GM12878 (cell line): ENCODE data around the gene TOX2. TPM values are rescaled to one million over a fixed set of nuclear protein-coding genes. Genes with fewer than 3 reads are reported as not detected.

Experiments used
- ATAC-seq: fragments of 200-7000 bp; cut with Tn5 transposase; 3 replicates; pipeline ENCODE4 v1.9.1; 2020; ENCODE audit warnings: mild to moderate bottlenecking, moderate library complexity
- BruUV-seq: library from RNA; stranded (reverse); fragments of 400-500 nt; replicated peaks from 2 replicates; lab custom pipeline; 2021; lab: Mats Ljungman, UMichigan
- CTCF ChIA-PET: fragments of 300-600 bp; sonication (Branson Sonifier 250); formaldehyde crosslinking; extraction: SDS; loops from one replicate; lab custom pipeline; 2021; ENCODE audit warnings: inconsistent platforms; lab: Yijun Ruan, JAX
- POLR2A ChIA-PET: fragments of 350-600 bp; formaldehyde crosslinking; extraction: SDS; loops from one replicate; lab custom pipeline; 2021; ENCODE audit warnings: inconsistent platforms; lab: Charles Lee
- RAD21 ChIA-PET: fragments of 300-600 bp; sonication (Branson Sonifier 250); formaldehyde crosslinking; loops from one replicate; lab custom pipeline; 2023; ENCODE audit warnings: antibody characterized with exemption; ENCODE audit not compliant: unreplicated experiment; lab: Charles Lee
- SMC1A ChIA-PET: fragments of 300-600 bp; sonication (Branson Sonifier 250); formaldehyde crosslinking; loops from one replicate; lab custom pipeline; 2023; ENCODE audit not compliant: unreplicated experiment, uncharacterized antibody; lab: Charles Lee
- DNase-seq: peaks from one replicate; pipeline ENCODE4 v3.0.0-alpha.2; 2011; ENCODE audit warnings: low read depth, low spot score
- FAIRE-seq: peaks from 3 replicates; lab custom pipeline; 2011; peaks lifted over from hg19 to GRCh38; lab: Jason Lieb, UNC
- H2AFZ ChIP-seq: 2 replicates; pipeline ENCODE4 v1.6.0; 2011; ENCODE audit warnings: low read depth, low read length, control low read depth; ENCODE audit not compliant: control insufficient read depth
- H3K27ac ChIP-seq: 2 replicates; pipeline ENCODE4 v1.5.1; 2011; ENCODE audit warnings: control low read depth; ENCODE audit not compliant: control insufficient read depth, insufficient read depth
- H3K27me3 ChIP-seq, 2 experiments: replicated peaks in 1 of 2; 2 replicates each; pipeline versions ENCODE4 v1.6.0 to v1.6.1; 2011; ENCODE audit warnings: low read length in 1 of 2; ENCODE audit not compliant: control insufficient read depth in 2 of 2, insufficient read depth in 2 of 2
- H3K36me3 ChIP-seq, 2 experiments: 2 replicates each; pipeline ENCODE4 v1.5.1; 2011; ENCODE audit warnings: low read length in 1 of 2; ENCODE audit not compliant: control insufficient read depth in 2 of 2, insufficient read depth in 2 of 2
- H3K4me1 ChIP-seq: 2 replicates; pipeline ENCODE4 v1.6.1; 2011; ENCODE audit warnings: mild to moderate bottlenecking, low read length, moderate library complexity, mixed read lengths; ENCODE audit not compliant: control insufficient read depth, insufficient read depth
- H3K4me2 ChIP-seq: 2 replicates; pipeline ENCODE4 v1.6.0; 2011; ENCODE audit warnings: control low read depth; ENCODE audit not compliant: control insufficient read depth, insufficient read depth
- H3K4me3 ChIP-seq: fragments of 200-600 bp; sonication (generic); 2 replicates; pipeline ENCODE4 v1.5.1; 2016
- H3K79me2 ChIP-seq: 2 replicates; pipeline ENCODE4 v1.6.0; 2011; ENCODE audit warnings: low read length; ENCODE audit not compliant: control insufficient read depth, insufficient read depth
- H3K9ac ChIP-seq: 2 replicates; pipeline ENCODE4 v1.8.0; 2011; ENCODE audit warnings: low read length, control low read depth, mixed read lengths; ENCODE audit not compliant: control insufficient read depth, insufficient read depth
- H3K9me3 ChIP-seq: replicated peaks from 3 replicates; pipeline ENCODE4 v1.5.1; 2011; ENCODE audit warnings: mild to moderate bottlenecking, low read length; ENCODE audit not compliant: control insufficient read depth, insufficient read depth
- H4K20me1 ChIP-seq: 2 replicates; pipeline ENCODE4 v1.6.0; 2011; ENCODE audit not compliant: control insufficient read depth, insufficient read depth
- HDGF ChIP-seq: fragments of 450-650 bp; IDR thresholded peaks from 2 replicates; pipeline ENCODE4 v1.6.1; 2016; ENCODE audit warnings: antibody characterized with exemption
- IRF5 ChIP-seq: fragments of 450-650 bp; IDR thresholded peaks from 2 replicates; pipeline ENCODE4 v1.6.1; 2017; ENCODE audit warnings: borderline replicate concordance
- MXI1 ChIP-seq: fragments of 150-350 bp; IDR thresholded peaks from 2 replicates; pipeline ENCODE4 v1.6.1; 2011; ENCODE audit warnings: low read depth, mild to moderate bottlenecking, inconsistent platforms, low read length, improper control_type of control experiment
- RBBP5 ChIP-seq: fragments of 200-600 bp; sonication (generic); conservative IDR thresholded peaks from 2 replicates; pipeline ENCODE4 v1.6.1; 2016
- YY1 ChIP-seq: IDR thresholded peaks from 2 replicates; pipeline ENCODE4 v1.6.1; 2011; ENCODE audit warnings: low read depth, mild to moderate bottlenecking, low read length
- WGBS: methylation state at CpG from one replicate; pipeline ENCODE4 v1.1.6; 2016; ENCODE audit warnings: low lambda C conversion rate; ENCODE audit not compliant: insufficient replicate concordance, insufficient coverage; ENCODE audit errors: missing lambda C conversion rate; 5-methylcytosine and 5-hydroxymethylcytosine counted together
- in situ Hi-C: fragments of 300-500 bp; cut with MboI; formaldehyde crosslinking; loops from 9 replicates; pipeline ENCODE4 v1.14.3; 2018; ENCODE audit warnings: mixed read lengths
- intact Hi-C: fragments of 100-400 bp; cut with micrococcal nuclease; formaldehyde crosslinking; loops from one replicate; pipeline ENCODE4 v1.14.2; 2022; ENCODE audit not compliant: unreplicated experiment
- polyA plus RNA-seq, 11 experiments: library from polyadenylated mRNA; depleted of rRNA in 4 of 11; unstranded in 6 of 11; stranded (reverse) in 5 of 11; fragments of >200 nt; fragmentation: Nextera tagmentation in 4 of 11; fragmentation: Illumina TruSeq in 1 of 11; extraction: Ambion mirVana in 4 of 11; extraction: Trizol in 1 of 11; gene quantifications; 1 replicate in 1 of 11; 2 replicates in 10 of 11; pipeline versions ENCODE4 v1.2.1 to v1.2.3, GENCODE V29; 2011 to 2016; ENCODE audit warnings: inconsistent platforms in 2 of 11, missing spikeins in 2 of 11, low read depth in 1 of 11
- total RNA-seq, 4 experiments: library from RNA; depleted of rRNA in 3 of 4; stranded (reverse); fragments of >200 nt in 3 of 4; fragmentation: Illumina TruSeq in 1 of 4; extraction: Trizol in 1 of 4; gene quantifications; 2 replicates each; pipeline versions ENCODE4 v1.2.1 to v1.2.3, GENCODE V29; 2013 to 2021

The TOX2 gene
- total and polyA plus RNA-seq, 10 of the 15 experiments (the other 5 are each of a cell fraction or from before 2014, with no cell fraction given) = 2.6 to 40.5 (median 7.9) TPM

GRCh38 chr20:43947316-43947710 lies 32.7 kb downstream of the TOX2 start (continued):
- TF ChIP-seq IRF5 (no peak), RBBP5 (no peak)
- TF ChIP-seq, all 136 proteins: peak for 0

GRCh38 chr20:43948455-43948854 lies 33.8 kb downstream of the TOX2 start:
- Histone ChIP-seq H3K79me2 (no peaks in the 10 kb centered on the region), H3K4me2 (no peak overlapping the region), H3K9me3 (no peaks in the 10 kb centered on the region), H3K9ac (no peak overlapping the region), H3K27me3 (no peaks in the 10 kb centered on the region), H2AFZ (no peak overlapping the region), H4K20me1 (no peaks in the 10 kb centered on the region), H3K27ac (no peak overlapping the region), H3K4me1 (peaks cover 24% of the 10 kb centered on the region), H3K4me3 (no peak overlapping the region), H3K36me3 (no peaks in the 10 kb centered on the region; a peak in 1 of 4 replicates)
- WGBS = 99% methylated on average over 8 of the region's 8 CpGs
- in situ Hi-C loops (no loop called here), intact Hi-C loops (no loop called here)
- FAIRE-seq (no peak), DNase-seq (no peak), ATAC-seq (no peak)
- ChIA-PET SMC1A (interaction anchor here (1.0 to 9.5 kb wide), 6 partner anchors 7 to 198 kb away, joined by 3 to 111 read pairs (median 4); no protein-coding TSS in a partner anchor), RAD21 (interaction anchor here (1.2 to 4.8 kb wide), 3 partner anchors 7 to 197 kb away, joined by 3 to 20 read pairs (median 7); no protein-coding TSS in a partner anchor), CTCF (interaction anchor here (0.8 to 1.8 kb wide), 4 partner anchors 10 to 257 kb away, joined by 3 to 4 read pairs (median 4); no protein-coding TSS in a partner anchor), POLR2A (interaction anchor here (0.9 to 1.1 kb wide), 2 partner anchors 9 to 12 kb away, joined by 3 to 6 read pairs; no protein-coding TSS in a partner anchor)
- TF ChIP-seq MXI1 = no peak
- TF ChIP-seq HDGF = no peak
- no peak for TF ChIP-seq YY1
- no TSS peak for BruUV-seq
